Activated CD8-positive, alpha-beta memory T cell treated with anti-CD3 and anti-CD28 coated beads for 4 hours (primary cell): ENCODE measurements around the gene NLGN4X.

Experiments
- DNase-seq, 2 donors: peaks; one replicate each; pipeline ENCODE4 v3.0.0-alpha.2; 2020; ENCODE audit warnings: low read depth in 2 of 2

NLGN4X gene

DNA sequence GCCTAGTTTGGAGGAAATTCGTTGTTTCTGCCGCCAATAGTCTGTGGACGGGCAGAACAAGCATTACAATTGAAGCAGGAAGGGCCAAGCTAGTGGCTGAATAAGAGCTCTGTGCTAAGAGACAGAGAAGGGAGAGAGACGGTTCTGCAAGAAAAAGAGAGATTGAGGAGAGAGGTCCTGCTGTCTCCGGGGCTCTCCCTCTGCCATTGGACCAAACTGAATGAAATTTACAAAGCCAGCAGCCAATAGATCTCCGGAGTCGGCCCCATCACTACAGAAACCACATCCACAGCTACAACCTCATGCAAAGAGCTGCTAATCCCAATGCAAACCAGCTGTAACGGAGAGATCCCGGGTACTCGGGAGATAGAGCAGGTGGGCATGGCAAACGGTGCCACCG is at the start of gene NLGN4X:
NLGN4X (minus strand) TSS at position 148 of the 400 bp plus-strand sequence. CDS start 77,401 bp downstream, outside the sequence.
- no peak for DNase-seq

DNA sequence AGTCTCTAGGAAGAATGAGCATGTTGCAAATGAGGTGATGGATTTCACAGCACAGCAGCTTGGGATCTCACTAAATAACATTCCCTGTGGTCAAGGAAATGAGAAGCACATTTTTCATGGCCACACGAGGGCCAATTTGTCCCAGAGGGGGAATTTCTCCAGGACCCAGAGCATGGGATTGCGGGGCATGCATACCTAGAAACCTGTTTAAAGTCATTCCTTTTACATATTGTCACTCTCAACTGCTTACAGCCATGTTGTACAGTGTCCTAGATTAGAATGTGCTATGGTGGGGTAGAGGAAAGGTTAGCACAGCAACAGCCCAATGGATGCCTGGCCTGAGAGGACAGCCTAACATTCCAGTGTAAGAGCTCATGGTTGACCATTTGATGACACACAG is 37.4 kb upstream of the NLGN4X start:
- no peak for DNase-seq

DNA sequence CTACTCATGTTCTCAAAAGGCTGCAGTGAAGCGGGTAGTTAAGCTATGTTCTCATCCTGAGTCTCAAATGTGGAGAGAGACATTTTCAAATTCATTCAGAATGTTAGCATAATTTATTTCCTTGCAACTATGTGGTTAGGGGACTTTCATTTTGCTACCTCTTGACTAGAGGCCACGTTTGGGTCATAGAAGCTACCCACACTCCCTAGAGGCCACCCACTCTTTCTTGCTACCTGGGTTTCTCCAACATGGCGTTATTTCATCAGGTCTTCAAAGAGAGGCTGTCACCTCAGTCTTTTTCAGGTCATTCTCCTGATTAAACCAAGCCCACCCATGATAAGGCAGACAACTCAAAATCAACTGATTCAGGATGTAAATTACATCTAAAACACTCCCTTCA is 34.3 kb upstream of the NLGN4X start:
- DNase-seq: no peak

GRCh38 chrX:6257025-6257424 is 28.4 kb upstream of the NLGN4X start:
- DNase-seq: no peak

DNA sequence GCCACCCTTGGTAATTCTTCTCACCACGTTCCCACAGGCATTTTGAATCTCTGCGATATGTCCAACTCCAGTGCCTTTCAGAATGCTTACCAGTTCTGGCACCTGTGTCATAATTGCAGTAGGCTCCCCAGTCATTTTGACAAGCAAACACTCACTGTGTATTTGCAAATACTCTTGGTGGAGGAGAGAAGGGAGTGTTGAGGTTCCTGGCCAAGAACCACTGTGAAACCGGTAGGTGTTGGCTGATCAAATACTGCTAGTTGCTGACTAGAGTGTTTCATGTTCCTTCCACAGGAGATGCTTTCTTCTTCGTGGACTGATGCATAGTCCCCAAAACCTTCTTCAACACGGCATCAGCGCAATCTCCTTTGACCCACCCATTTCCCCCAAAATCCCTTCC is 16.0 kb upstream of the NLGN4X start:
- no peak for DNase-seq

DNA sequence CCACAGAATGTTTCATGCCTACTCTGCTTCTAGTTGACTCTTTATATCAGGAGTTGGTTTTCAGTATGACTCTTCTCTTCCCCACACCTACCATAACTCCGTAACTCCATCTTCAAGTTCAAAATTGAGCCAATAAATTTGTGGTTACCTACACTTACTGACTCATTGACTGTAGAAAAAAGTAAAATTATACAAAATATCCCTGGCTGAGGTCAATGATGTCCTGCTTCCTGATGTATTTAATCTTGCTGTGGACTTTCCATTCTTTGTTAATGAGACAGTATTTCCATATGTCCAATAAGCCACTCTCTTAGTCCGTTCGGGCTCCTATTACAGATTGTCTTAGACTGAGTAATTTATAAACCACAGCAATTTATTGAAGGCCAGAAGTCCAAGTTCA is 9.9 kb upstream of the NLGN4X start:
- no peak for DNase-seq

- no peak for DNase-seq
These were observed 732 bp downstream of the NLGN4X start for GRCh38 chrX:6227935-6228334.

DNA sequence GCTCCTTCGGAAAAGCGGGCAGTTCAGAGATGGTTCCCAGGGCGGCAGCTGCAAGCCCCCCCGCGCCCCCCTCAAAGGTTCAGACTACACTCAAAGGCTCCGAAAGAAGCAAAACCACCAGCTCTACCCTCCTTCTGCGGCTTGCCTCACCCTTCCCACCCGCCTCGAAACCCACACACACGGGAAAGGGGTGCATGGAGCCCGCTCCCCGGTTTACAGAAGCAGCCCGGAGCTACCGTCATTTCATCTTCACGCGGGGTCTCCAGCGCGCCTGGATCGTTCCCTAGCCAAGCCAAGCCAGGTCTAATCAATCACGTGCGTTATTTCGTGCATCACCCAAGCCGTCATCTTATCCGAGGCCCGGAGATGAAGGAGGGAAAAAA is 1.2 kb downstream of the NLGN4X start:
- DNase-seq: no peak

- no peak for DNase-seq
These were observed 1.8 kb downstream of the NLGN4X start for GRCh38 chrX:6226596-6227452.

DNA sequence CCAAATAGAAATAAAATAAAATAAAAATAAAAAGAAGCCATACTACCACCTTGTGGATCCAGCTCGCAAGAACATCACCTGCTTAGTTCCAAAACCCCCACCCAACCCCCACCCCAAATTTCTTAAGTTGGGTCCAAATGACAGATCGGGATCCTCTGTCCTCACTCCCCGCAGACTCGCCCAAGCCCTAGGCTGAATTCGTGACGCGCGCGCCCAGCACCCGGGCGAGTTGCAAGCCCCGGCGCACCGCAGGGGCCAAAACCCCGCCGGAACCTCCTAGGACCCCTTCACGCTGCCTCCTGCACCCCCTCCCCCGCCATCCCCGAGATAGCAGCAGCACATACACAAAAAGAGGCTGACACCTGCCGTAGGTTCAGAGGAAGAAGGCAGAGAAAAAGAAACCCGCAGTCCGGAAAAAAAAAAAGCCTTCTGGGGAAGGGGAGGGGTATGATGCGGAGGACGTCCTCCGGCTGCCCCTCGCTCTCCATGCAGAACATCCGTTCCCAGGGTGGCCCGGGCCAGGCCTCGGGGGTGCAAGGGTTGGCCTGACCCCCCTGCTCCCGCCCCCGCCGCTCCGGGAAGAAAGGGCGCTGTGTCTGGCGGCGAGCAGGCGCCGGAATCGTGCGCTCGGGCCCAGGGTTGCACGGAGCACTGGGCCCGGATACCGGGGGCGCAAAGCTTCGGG is 2.6 kb downstream of the NLGN4X start:
- DNase-seq: no peak

- DNase-seq: no peak
These were observed 3.3 kb downstream of the NLGN4X start for GRCh38 chrX:6225288-6225910.

DNA sequence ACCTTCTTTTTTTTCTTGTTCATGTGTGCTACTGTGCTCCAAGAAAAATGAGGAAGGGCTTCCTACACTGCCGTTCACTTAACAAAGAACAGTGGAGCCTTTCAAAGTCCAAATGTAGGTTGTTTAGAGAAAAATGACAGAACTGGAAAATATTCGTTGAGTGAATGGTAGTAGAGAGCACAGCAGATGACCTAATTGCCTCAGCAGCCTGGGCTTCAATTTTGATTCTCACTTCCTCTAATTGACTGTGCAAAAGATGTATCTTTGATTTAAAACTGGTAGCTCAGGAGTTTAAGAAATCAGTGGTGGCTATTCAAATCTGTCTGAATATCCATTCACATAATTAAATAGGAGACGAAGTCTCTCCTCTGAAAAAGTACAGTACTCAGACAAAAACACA is 5.2 kb downstream of the NLGN4X start:
- no peak for DNase-seq

DNA sequence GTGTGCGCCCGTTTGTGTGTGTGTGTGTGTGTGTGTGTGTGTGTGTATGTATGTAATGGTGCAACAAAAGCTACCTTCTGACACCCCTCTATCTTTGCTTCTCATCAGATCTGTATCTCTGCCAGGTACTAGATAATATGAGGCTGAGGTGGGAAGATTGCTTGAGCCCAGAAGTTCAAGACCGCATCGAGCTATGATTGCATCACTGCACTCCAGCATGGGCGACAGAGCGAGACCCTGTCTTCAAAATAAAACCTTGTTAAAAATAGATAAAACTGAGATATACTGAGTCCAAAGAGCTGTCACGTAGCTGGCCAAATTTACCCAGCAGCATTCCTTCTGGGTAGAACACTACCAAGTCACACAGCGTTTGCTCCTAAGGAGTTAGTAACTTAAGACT is 18.4 kb downstream of the NLGN4X start:
- no peak for DNase-seq

DNA sequence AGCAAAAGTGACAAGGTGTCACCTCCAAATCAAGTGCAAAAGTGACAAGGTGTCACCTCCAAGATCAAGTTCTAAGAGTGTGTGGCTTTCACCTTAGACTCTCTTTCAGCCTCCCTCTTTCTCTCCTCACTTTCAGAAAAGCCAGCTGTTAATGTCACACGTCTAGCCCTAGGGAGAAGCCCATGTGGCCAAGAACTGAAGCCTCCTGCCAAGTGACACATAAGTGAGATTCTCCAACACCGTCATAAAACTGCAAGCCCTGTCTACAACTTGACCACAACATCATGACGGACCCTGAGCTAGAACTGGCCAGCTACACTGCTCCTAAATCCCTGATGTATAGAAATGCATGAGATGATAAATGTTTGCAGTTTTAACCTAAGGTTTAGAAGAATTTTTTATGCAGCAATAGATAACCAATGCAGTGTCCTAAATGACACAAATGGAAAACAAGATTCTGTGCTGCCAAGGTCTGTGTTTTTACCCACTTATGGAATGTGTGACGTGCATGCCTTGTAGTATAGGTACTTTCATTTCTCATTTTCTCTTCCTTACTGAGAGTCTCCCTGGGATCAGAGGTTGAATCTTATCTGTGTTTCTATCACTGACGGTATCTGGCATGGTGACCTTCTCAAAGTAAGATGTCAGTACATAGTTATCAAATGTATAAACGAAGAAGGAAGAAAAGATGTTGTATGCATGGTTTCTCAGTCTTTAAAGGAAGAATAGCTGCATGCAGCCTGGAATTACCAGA is 25.0 kb downstream of the NLGN4X start:
- DNase-seq: no peak

- DNase-seq: no peak
These were observed 29.2 kb downstream of the NLGN4X start for GRCh38 chrX:6199486-6199885.

- DNase-seq: no peak
These were observed 41.4 kb downstream of the NLGN4X start for GRCh38 chrX:6187256-6187655.

- DNase-seq: no peak
These were observed 43.7 kb downstream of the NLGN4X start for GRCh38 chrX:6184900-6185515.

DNA sequence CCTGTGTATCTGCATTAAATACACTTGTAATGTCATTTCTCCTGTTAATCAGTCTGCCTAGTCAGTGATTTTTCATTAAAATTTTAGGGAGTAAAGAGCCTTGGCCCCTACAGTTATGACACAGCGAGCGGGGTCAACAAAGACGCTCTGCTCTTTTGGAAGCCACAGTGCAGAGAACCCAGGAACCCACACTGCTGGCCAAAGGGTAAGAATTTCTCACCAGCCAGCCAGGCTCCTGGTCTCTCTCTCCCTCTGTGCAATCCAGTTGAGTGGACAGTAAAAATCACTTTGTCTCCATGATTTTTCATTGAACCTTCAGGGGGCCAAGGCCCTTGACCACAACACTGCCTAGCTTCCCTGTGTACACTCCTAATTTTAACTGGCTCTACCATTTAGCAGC is 52.8 kb downstream of the NLGN4X start:
- no peak for DNase-seq

DNA sequence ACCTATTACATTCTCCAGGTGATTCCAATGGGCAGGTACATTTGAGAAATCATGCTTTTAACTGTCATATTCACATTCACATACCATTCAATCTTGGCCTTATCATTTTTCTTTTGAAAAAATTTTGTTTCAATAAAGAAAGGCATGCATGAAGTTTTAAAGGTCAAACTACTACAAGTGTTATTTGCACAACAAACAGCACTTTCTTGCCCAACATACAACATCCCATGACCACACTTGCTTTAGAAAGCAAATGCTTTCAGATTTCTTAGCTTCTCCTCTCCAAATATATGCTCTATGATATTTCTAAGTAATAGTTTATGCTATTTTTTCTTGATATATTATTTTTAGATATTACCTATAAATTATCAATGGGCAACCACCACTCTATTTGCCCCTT is 58.2 kb downstream of the NLGN4X start:
- no peak for DNase-seq

- DNase-seq: no peak
These were observed 59.3 kb downstream of the NLGN4X start for GRCh38 chrX:6169407-6169806.

- no peak for DNase-seq
These were observed 64.9 kb downstream of the NLGN4X start for GRCh38 chrX:6163721-6164120.

GRCh38 chrX:6159468-6159867 is 69.2 kb downstream of the NLGN4X start:
- no peak for DNase-seq
